SK-N-SH treated with all-trans-retinoic acid at 6 μM for 48 hours (cell line): ENCODE results near the gene UBE2E3.

Experiments
- ATAC-seq: fragments of 200-7000 bp; cut with Tn5 transposase; 3 replicates; pipeline ENCODE4 v1.9.1; 2020; ENCODE audit warnings: mild to moderate bottlenecking, moderate library complexity
- ARNTL ChIP-seq: fragments of 450-650 bp; formaldehyde crosslinking; IDR thresholded peaks from 2 replicates; pipeline ENCODE4 v1.5.0; 2020; ENCODE audit warnings: low read depth, mild to moderate bottlenecking, moderate library complexity, borderline replicate concordance
- BACH2 ChIP-seq: fragments of 250-450 bp; sonication (Bioruptor Pico); IDR thresholded peaks from 2 replicates; pipeline ENCODE4 v1.9.0; 2021; ENCODE audit warnings: mild to moderate bottlenecking, borderline replicate concordance
- CREB5 ChIP-seq: fragments of 250-450 bp; sonication (Bioruptor Pico); IDR thresholded peaks from 2 replicates; pipeline ENCODE4 v1.5.1; 2020; ENCODE audit warnings: low read depth, mild to moderate bottlenecking, moderate library complexity
- CSDC2 ChIP-seq: fragments of 250-450 bp; sonication (Bioruptor Pico); IDR thresholded peaks from 2 replicates; pipeline ENCODE4 v1.5.0; 2020; ENCODE audit warnings: mild to moderate bottlenecking, moderate library complexity
- CSRNP3 ChIP-seq: fragments of 250-450 bp; sonication (Bioruptor Pico); IDR thresholded peaks from 2 replicates; pipeline ENCODE4 v1.5.1; 2021; ENCODE audit warnings: mild to moderate bottlenecking, moderate library complexity
- ESRRG ChIP-seq: fragments of 250-450 bp; sonication (Bioruptor Pico); IDR thresholded peaks from 2 replicates; pipeline ENCODE4 v1.6.1; 2021; ENCODE audit warnings: mild to moderate bottlenecking
- GLIS3 ChIP-seq: fragments of 250-450 bp; sonication (Bioruptor Pico); IDR thresholded peaks from 2 replicates; pipeline ENCODE4 v1.5.0; 2020; ENCODE audit warnings: mild to moderate bottlenecking, moderate library complexity
- ISL1 ChIP-seq: fragments of 250-450 bp; sonication (Bioruptor Pico); IDR thresholded peaks from 2 replicates; pipeline ENCODE4 v2.1.2; 2022; ENCODE audit warnings: mild to moderate bottlenecking, moderate library complexity
- OSR1 ChIP-seq: fragments of 250-450 bp; sonication (Bioruptor Pico); IDR thresholded peaks from 2 replicates; pipeline ENCODE4 v1.8.0; 2022; ENCODE audit warnings: moderate library complexity, mild to moderate bottlenecking, inconsistent platforms
- POU6F1 ChIP-seq: fragments of 250-450 bp; sonication (Bioruptor Pico); IDR thresholded peaks from 2 replicates; pipeline ENCODE4 v1.8.0; 2021; ENCODE audit warnings: low read depth, mild to moderate bottlenecking, moderate library complexity, borderline replicate concordance
- PPARA ChIP-seq: fragments of 250-450 bp; sonication (Bioruptor Pico); IDR thresholded peaks from 2 replicates; pipeline ENCODE4 v1.5.0; 2020; ENCODE audit warnings: mild to moderate bottlenecking, borderline replicate concordance
- RARB ChIP-seq: fragments of 250-450 bp; sonication (Bioruptor Pico); IDR thresholded peaks from 2 replicates; pipeline ENCODE4 v1.8.0; 2021; ENCODE audit warnings: mild to moderate bottlenecking, moderate library complexity
- SNAI2 ChIP-seq: fragments of 250-450 bp; sonication (Bioruptor Pico); IDR thresholded peaks from 2 replicates; pipeline ENCODE4 v1.5.0; 2020; ENCODE audit warnings: mild to moderate bottlenecking, moderate library complexity
- TCF4 ChIP-seq: fragments of 250-450 bp; sonication (Bioruptor Pico); IDR thresholded peaks from 2 replicates; pipeline ENCODE4 v1.8.0; 2021; ENCODE audit warnings: mild to moderate bottlenecking, moderate library complexity, borderline replicate concordance
- TOX ChIP-seq: fragments of 250-450 bp; sonication (Bioruptor Pico); IDR thresholded peaks from 2 replicates; pipeline ENCODE4 v1.8.0; 2021; ENCODE audit warnings: mild to moderate bottlenecking, moderate library complexity, borderline replicate concordance
- TSHZ2 ChIP-seq: fragments of 250-450 bp; sonication (Bioruptor Pico); IDR thresholded peaks from 2 replicates; pipeline ENCODE4 v1.5.0; 2020; ENCODE audit warnings: mild to moderate bottlenecking, moderate library complexity
- ZC3H10 ChIP-seq: fragments of 250-450 bp; sonication (Bioruptor Pico); IDR thresholded peaks from 2 replicates; pipeline ENCODE4 v1.5.1; 2021; ENCODE audit warnings: mild to moderate bottlenecking, moderate library complexity
- ZFP3 ChIP-seq: fragments of 250-450 bp; sonication (Bioruptor Pico); IDR thresholded peaks from 2 replicates; pipeline ENCODE4 v1.5.0; 2020; ENCODE audit warnings: mild to moderate bottlenecking, moderate library complexity
- ZFP30 ChIP-seq: fragments of 450-650 bp; formaldehyde crosslinking; IDR thresholded peaks from 2 replicates; pipeline ENCODE4 v1.5.0; 2022; ENCODE audit warnings: mild to moderate bottlenecking, moderate library complexity
- ZNF565 ChIP-seq: fragments of 450-650 bp; formaldehyde crosslinking; conservative IDR thresholded peaks from 2 replicates; pipeline ENCODE4 v1.5.0; 2020; ENCODE audit warnings: low read depth, mild to moderate bottlenecking, moderate library complexity
- ZNF70 ChIP-seq: fragments of 450-650 bp; formaldehyde crosslinking; IDR thresholded peaks from 2 replicates; pipeline ENCODE4 v1.5.0; 2020; ENCODE audit warnings: mild to moderate bottlenecking, moderate library complexity
- ZNF8 ChIP-seq: fragments of 450-650 bp; formaldehyde crosslinking; IDR thresholded peaks from 2 replicates; pipeline ENCODE4 v1.5.0; 2020; ENCODE audit warnings: mild to moderate bottlenecking, moderate library complexity
- TF ChIP-seq, protein P1 (sequence below): fragments of 250-450 bp; sonication (Bioruptor Pico); IDR thresholded peaks from 2 replicates; pipeline ENCODE4 v1.8.0; 2020; ENCODE audit warnings: mild to moderate bottlenecking, moderate library complexity, borderline replicate concordance

The UBE2E3 gene

DNA sequence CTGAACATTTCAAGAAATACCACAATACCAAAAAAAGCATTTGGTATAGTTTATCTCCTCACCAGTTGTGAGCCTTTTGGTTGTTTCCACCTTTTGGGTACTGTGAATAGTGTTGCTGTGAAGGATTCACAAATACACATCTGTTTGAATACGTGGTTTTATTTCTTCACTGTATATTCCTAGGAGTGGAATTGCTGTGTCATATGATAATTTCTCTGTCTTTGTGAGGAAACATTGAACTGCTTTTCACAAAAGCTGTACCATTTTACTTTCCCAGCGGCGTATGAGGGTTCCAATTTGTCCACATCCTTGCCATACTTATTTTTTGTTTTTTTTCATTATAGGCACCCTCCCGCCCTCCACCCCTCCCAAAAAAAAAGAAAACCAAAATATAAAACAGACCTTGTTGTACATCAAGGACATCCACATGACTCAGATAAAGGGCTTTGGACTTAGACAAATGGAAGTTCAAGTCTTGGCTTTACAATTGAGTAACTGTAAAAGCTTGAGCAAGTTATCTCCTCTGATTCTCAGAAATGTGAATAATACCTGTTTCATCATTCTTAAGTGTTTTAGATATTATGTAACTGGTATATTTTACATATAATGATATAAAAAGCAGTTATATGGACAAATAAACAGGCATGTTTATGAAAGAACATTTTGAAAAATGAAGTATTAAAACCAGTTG is 19.0 kb downstream of the UBE2E3 start:
- no peak for ATAC-seq
- TF ChIP-seq OSR1 (CRISPR knock-in tag) (no peak), ZNF70 (CRISPR knock-in tag) (no peak), SNAI2 (CRISPR knock-in tag) (no peak), TOX (CRISPR knock-in tag) (no peak), ISL1 (CRISPR knock-in tag) (no peak), ESRRG (CRISPR knock-in tag) (no peak), ZNF565 (no peak), ZFP3 (CRISPR knock-in tag) (no peak), RARB (CRISPR knock-in tag) (no peak), CSDC2 (CRISPR knock-in tag) (no peak), TSHZ2 (CRISPR knock-in tag) (no peak), PPARA (CRISPR knock-in tag) (no peak), ARNTL (CRISPR knock-in tag) (no peak), CREB5 (CRISPR knock-in tag) (no peak), ZNF8 (CRISPR knock-in tag) (no peak), CSRNP3 (CRISPR knock-in tag) (no peak), ZFP30 (no peak), GLIS3 (CRISPR knock-in tag) (no peak), BACH2 (CRISPR knock-in tag) (no peak), ZC3H10 (CRISPR knock-in tag) (no peak)

DNA sequence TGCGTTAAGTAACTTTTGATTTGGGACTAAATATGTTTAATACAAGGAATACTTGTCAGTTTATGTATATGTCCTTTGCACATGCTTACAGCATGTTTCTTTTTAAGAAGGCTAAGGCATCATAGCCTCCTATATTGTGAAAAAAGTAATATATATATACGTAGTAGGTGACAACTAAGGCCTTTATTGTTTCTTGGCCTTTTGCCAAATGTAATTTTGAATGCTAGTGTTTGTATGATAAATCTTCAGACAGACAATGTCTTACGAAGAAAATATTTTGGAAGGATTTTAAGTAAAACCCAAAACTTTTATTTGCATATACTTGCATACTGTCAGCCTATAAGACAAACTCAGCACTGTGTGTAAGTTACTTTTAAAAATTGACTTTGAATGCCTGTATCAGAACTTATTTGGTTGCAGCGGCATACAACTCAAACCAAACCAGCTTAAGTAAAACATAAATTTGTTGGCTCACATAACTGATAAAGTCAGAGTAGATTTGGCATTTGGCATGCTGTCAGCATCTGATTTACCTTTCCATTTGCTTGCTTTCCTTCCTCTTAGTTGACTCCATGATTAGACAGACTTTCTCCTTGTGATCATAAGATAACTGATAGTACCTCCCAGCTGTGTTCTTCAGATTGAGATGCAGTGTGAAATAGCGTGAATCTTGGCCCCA is 24.4 kb downstream of the UBE2E3 start:
- TF ChIP-seq ZFP3 (CRISPR knock-in tag): no peak
- no peak for TF ChIP-seq ZFP30
- peak; percentile 31; the same call in 1 of the 2 replicates for TF ChIP-seq ISL1 (CRISPR knock-in tag)
- TF ChIP-seq TCF4: 0 out of 2 replicates have a peak, but pooled peaks have one; percentile 10
- TF ChIP-seq, all 23 proteins: peak for 2
- ATAC-seq: no peak

- no peak for ATAC-seq
- TF ChIP-seq CREB5 (CRISPR knock-in tag) (no peak), GLIS3 (CRISPR knock-in tag) (no peak), ISL1 (CRISPR knock-in tag) (no peak), ZNF8 (CRISPR knock-in tag) (no peak), POU6F1 (CRISPR knock-in tag) (no peak), TOX (CRISPR knock-in tag) (no peak), CSRNP3 (CRISPR knock-in tag) (no peak), TCF4 (no peak), SNAI2 (CRISPR knock-in tag) (no peak)
- TF ChIP-seq, protein P1, sequence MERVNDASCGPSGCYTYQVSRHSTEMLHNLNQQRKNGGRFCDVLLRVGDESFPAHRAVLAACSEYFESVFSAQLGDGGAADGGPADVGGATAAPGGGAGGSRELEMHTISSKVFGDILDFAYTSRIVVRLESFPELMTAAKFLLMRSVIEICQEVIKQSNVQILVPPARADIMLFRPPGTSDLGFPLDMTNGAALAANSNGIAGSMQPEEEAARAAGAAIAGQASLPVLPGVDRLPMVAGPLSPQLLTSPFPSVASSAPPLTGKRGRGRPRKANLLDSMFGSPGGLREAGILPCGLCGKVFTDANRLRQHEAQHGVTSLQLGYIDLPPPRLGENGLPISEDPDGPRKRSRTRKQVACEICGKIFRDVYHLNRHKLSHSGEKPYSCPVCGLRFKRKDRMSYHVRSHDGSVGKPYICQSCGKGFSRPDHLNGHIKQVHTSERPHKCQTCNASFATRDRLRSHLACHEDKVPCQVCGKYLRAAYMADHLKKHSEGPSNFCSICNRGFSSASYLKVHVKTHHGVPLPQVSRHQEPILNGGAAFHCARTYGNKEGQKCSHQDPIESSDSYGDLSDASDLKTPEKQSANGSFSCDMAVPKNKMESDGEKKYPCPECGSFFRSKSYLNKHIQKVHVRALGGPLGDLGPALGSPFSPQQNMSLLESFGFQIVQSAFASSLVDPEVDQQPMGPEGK (CRISPR knock-in tag): no peak
These were observed 24.9 kb downstream of the UBE2E3 start for GRCh38 chr2:181005326-181005655.
